ENCODE results near the gene VPS29. TPM values are rescaled to one million over a fixed set of nuclear protein-coding genes. Genes with fewer than 3 reads are reported as not detected.

The VPS29 gene
- total RNA-seq, 2 experiments from 2014 or later: 80.3 to 162 TPM

GRCh38 chr12:110508071-110508586 is 6.2 kb upstream of the VPS29 start:
- POLR2A ChIA-PET: interaction anchor here (0.8 to 2.7 kb wide), 4 partner anchors 26 to 108 kb away, joined by 3 to 6 read pairs (median 5); no protein-coding TSS in a partner anchor
- no peak overlapping the region for H3K4me3 ChIP-seq (ENCODE audit: low read depth, low read length, poor library complexity, severe bottlenecking)
- intact Hi-C loops (cut with micrococcal nuclease; ENCODE audit: unreplicated experiment): no loop called here
- H4K20me1 ChIP-seq (ENCODE audit: insufficient read depth, low read length): no peaks in the 10 kb centered on the region
- no peaks in the 10 kb centered on the region for H3K4me1 ChIP-seq (ENCODE audit: insufficient read depth, low read length, poor library complexity, severe bottlenecking)
- no peaks in the 10 kb centered on the region for H3K79me2 ChIP-seq (ENCODE audit: insufficient read depth, low read depth, low read length)
- H2AFZ ChIP-seq (ENCODE audit: low read length): no peak overlapping the region
- BruUV-seq (replicated peaks): no TSS peak
- H3K9me2 ChIP-seq (ENCODE audit: insufficient read depth, low read length): no peaks in the 10 kb centered on the region
- H3K9me3 ChIP-seq (ENCODE audit: low read length): no peaks in the 10 kb centered on the region
- H3K27ac ChIP-seq (ENCODE audit: low read depth, low read length, poor library complexity, severe bottlenecking): no peak overlapping the region
- TF ChIP-seq EZH2phosphoT487 (IDR thresholded peaks at IDR 0.05; ENCODE audit: borderline replicate concordance, low read depth, low read length): no peak
- TF ChIP-seq, protein P1, sequence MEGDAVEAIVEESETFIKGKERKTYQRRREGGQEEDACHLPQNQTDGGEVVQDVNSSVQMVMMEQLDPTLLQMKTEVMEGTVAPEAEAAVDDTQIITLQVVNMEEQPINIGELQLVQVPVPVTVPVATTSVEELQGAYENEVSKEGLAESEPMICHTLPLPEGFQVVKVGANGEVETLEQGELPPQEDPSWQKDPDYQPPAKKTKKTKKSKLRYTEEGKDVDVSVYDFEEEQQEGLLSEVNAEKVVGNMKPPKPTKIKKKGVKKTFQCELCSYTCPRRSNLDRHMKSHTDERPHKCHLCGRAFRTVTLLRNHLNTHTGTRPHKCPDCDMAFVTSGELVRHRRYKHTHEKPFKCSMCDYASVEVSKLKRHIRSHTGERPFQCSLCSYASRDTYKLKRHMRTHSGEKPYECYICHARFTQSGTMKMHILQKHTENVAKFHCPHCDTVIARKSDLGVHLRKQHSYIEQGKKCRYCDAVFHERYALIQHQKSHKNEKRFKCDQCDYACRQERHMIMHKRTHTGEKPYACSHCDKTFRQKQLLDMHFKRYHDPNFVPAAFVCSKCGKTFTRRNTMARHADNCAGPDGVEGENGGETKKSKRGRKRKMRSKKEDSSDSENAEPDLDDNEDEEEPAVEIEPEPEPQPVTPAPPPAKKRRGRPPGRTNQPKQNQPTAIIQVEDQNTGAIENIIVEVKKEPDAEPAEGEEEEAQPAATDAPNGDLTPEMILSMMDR (conservative IDR thresholded peaks at IDR 0.05; ENCODE audit: low read length): no peak
- no peak for DNase-seq (ENCODE audit: low spot score)
- CTCF ChIA-PET (ENCODE audit: unreplicated experiment): interaction anchor here (0.5 to 0.6 kb wide), 2 partner anchors 112 to 255 kb away, joined by 3 read pairs; no protein-coding TSS in a partner anchor
- H3K4me2 ChIP-seq (ENCODE audit: low read length): no peak overlapping the region
- H3K36me3 ChIP-seq (ENCODE audit: insufficient read depth, low read length): no peaks in the 10 kb centered on the region

- Histone ChIP-seq H3K4me3 (ENCODE audit: low read depth, low read length, poor library complexity, severe bottlenecking) (no peak overlapping the region), H3K9me2 (ENCODE audit: insufficient read depth, low read length) (no peaks in the 10 kb centered on the region), H3K9me3 (ENCODE audit: low read length) (no peaks in the 10 kb centered on the region), H3K79me2 (ENCODE audit: insufficient read depth, low read depth, low read length) (peaks cover 14% of the 10 kb centered on the region), H4K20me1 (ENCODE audit: insufficient read depth, low read length) (no peaks in the 10 kb centered on the region), H3K4me1 (ENCODE audit: insufficient read depth, low read length, poor library complexity, severe bottlenecking) (peaks cover 11% of the 10 kb centered on the region), H3K4me2 (ENCODE audit: low read length) (no peak overlapping the region), H3K27ac (ENCODE audit: low read depth, low read length, poor library complexity, severe bottlenecking) (no peak overlapping the region), H3K36me3 (ENCODE audit: insufficient read depth, low read length) (no peaks in the 10 kb centered on the region), H2AFZ (ENCODE audit: low read length) (no peak overlapping the region)
- no TSS peak for BruUV-seq (replicated peaks)
- DNase-seq (ENCODE audit: low spot score): no peak
- ChIA-PET POLR2A (interaction anchor here (0.5 to 1.0 kb wide), 4 partner anchors 19 to 100 kb away, joined by 3 to 5 read pairs (median 4); partner anchors contain the start of gene ARPC3), CTCF (ENCODE audit: unreplicated experiment) (no interaction called here)
- intact Hi-C loops (cut with micrococcal nuclease; ENCODE audit: unreplicated experiment): no loop called here
- TF ChIP-seq, protein P1 (conservative IDR thresholded peaks at IDR 0.05; ENCODE audit: low read length): no peak
- TF ChIP-seq EZH2phosphoT487 (IDR thresholded peaks at IDR 0.05; ENCODE audit: borderline replicate concordance, low read depth, low read length): no peak
Measured at GRCh38 chr12:110505332-110505731, 3.4 kb upstream of the VPS29 start.

DNA sequence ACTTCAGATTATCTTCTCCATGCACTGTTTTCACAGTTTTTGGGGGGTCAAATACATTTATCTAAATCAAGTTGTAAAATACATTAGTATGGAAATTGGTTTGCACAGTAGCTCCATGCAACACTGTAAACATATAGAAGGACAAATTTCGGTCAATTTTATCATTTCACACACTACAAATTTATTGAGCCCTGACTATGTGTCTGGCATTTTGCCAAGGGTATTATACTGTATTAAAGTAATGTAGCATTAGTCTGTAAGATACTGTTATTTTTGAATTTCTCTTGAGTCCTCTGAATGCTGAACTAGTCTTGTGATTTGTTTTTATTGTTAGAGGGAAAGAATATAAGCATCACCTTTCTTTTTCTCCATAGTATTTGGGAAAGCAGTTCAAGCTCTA is 1.5 kb upstream of the VPS29 start:
- intact Hi-C loops (cut with micrococcal nuclease; ENCODE audit: unreplicated experiment): loop anchor here (2.0 kb wide), 1 partner anchor 53 kb away; the partner anchor contains the start of gene ARPC3
- POLR2A ChIA-PET: interaction anchor here (0.5 to 1.3 kb wide), 7 partner anchors 11 to 453 kb away, joined by 3 to 4 read pairs (median 3); no protein-coding TSS in a partner anchor
- H3K36me3 ChIP-seq (ENCODE audit: insufficient read depth, low read length): peaks cover 14% of the 10 kb centered on the region; the same call in 1 of the 2 replicates
- no peak overlapping the region for H3K4me3 ChIP-seq (ENCODE audit: low read depth, low read length, poor library complexity, severe bottlenecking)
- H2AFZ ChIP-seq (ENCODE audit: low read length): 0 out of 2 replicates have a peak overlapping the region, but pooled peaks have one; percentile 16
- no peak overlapping the region for H3K4me2 ChIP-seq (ENCODE audit: low read length)
- no peaks in the 10 kb centered on the region for H3K9me2 ChIP-seq (ENCODE audit: insufficient read depth, low read length)
- no TSS peak for BruUV-seq (replicated peaks)
- no peaks in the 10 kb centered on the region for H4K20me1 ChIP-seq (ENCODE audit: insufficient read depth, low read length)
- H3K9me3 ChIP-seq (ENCODE audit: low read length): no peaks in the 10 kb centered on the region
- DNase-seq (ENCODE audit: low spot score): no peak
- TF ChIP-seq EZH2phosphoT487 (IDR thresholded peaks at IDR 0.05; ENCODE audit: borderline replicate concordance, low read depth, low read length): no peak
- TF ChIP-seq, protein P1 (conservative IDR thresholded peaks at IDR 0.05; ENCODE audit: low read length): no peak
- no peak overlapping the region for H3K27ac ChIP-seq (ENCODE audit: low read depth, low read length, poor library complexity, severe bottlenecking)
- H3K79me2 ChIP-seq (ENCODE audit: insufficient read depth, low read depth, low read length): peaks cover 33% of the 10 kb centered on the region
- H3K4me1 ChIP-seq (ENCODE audit: insufficient read depth, low read length, poor library complexity, severe bottlenecking): peaks cover 29% of the 10 kb centered on the region
- CTCF ChIA-PET (ENCODE audit: unreplicated experiment): interaction anchor here (0.6 to 1.0 kb wide), 2 partner anchors 10 to 35 kb away, joined by 3 to 4 read pairs; partner anchors contain the start of gene FAM216A

All from OCI-LY7 (cell line).